Fibroblast of skin of right quadriceps (primary cell): ENCODE results near the gene SLC25A25.

Experiments
- DNase-seq: peaks from one replicate; pipeline ENCODE4 v3.0.0-alpha.2; 2013

The SLC25A25 gene

DNA sequence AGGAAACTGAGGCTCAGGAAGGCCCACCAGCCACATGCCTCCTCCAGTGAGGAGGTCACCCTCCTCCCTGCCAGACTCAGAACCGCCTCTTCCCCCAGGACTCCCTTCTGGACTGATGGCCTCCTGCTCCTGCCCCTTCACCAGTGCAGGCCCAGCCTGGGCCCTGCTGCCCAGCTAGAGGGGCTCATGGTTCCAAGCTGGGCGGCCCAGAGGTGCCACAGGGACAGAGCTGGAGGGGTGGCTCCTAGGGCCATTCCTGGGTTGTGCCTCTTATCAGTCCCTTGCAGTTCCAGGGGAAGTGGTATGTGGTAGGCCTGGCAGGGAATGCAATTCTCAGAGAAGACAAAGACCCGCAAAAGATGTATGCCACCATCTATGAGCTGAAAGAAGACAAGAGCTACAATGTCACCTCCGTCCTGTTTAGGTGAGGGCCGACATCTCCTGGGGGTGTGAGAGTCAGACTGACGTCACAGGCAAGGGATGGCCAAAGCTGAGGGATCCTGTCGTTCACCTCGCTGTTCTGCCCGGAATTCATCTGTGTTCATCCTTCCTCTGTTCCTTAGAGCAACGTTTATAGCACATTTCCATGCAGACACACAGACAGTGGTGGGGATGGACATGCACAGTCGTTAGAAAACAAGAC is 82.0 kb downstream of the SLC25A25 start:
- no peak for DNase-seq

- no peak for DNase-seq
Measured at GRCh38 chr9:128150594-128151308, 82.7 kb downstream of the SLC25A25 start.

- DNase-seq: no peak
Measured at GRCh38 chr9:128151309-128152132, 83.5 kb downstream of the SLC25A25 start.

DNA sequence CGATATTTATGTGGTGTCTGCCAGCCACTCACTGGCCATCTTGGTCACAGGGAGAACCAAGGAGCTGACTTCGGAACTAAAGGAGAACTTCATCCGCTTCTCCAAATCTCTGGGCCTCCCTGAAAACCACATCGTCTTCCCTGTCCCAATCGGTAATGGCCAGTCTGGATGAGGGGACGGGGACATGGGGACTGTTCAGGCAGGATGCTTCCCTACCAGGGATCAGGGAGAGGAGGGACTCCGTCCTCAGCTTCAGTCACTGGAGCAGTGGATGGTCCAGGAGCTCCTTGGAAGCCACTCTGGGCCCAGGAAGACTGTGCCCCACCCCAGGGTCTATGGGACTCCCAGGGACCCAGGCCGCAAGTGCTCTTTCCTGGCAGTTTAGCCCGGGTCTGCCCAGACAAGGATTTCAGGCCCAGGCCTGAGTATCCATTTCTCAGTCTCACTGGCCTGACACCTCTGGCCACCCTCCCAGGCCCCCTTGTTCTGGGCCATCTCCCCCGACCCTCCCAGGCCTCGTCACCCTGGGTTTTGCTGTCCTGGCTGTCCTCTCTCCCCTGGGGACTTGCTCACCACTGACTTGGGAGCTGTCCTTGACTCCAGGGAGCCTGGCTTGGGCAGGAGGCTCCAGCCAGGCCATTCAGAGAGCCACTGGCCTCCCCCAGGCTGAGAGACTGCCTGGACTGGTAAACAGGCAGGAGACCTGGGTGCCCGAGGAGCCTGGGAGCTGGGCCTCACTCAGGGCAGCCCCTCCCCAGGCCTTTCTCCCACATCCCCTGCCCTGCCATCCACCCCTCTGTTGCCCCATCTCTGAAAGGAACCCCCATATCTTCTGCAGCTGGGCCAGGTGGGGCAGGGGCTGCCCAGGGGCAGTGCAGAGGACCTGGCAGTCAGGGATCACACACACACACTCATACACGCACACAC is 84.4 kb downstream of the SLC25A25 start:
- no peak for DNase-seq

- no peak for DNase-seq
Measured at GRCh38 chr9:128153060-128153946, 85.3 kb downstream of the SLC25A25 start.

- DNase-seq: no peak
Measured at GRCh38 chr9:128153947-128154695, 86.1 kb downstream of the SLC25A25 start.

- DNase-seq: no peak
Measured at GRCh38 chr9:128155736-128156500, 87.9 kb downstream of the SLC25A25 start.
